DND-41 (cell line): ENCODE results near the gene CREBBP.

Experiments used
- CTCF ChIP-seq: IDR thresholded peaks from 2 replicates; pipeline ENCODE4 v1.5.1; 2012; ENCODE audit warnings: borderline replicate concordance, low read length, moderate library complexity, mild to moderate bottlenecking; ENCODE audit not compliant: poor library complexity, severe bottlenecking; ENCODE audit errors: extremely low read depth
- EZH2 ChIP-seq: IDR thresholded peaks from 3 replicates; pipeline ENCODE4 v1.6.1; 2012; ENCODE audit warnings: borderline replicate concordance, low read depth, mild to moderate bottlenecking, moderate library complexity, low read length, inconsistent platforms; ENCODE audit not compliant: severe bottlenecking

GRCh38 chr16:3729161-3730112 lies 151.1 kb downstream of the CREBBP start:
- TF ChIP-seq CTCF (no peak), EZH2 (no peak)
